ENCODE results near the gene SMTNL2.
A peak's percentile ranks its signal among the peaks of the same experiment; 100 is the strongest.
"Not testable (repeated sequence)": the region's sequence is repeated elsewhere in the genome, so short reads cannot be mapped to it uniquely, and the experiment has no call there.

SMTNL2 gene

GRCh38 chr17:4560421-4560820, 23.9 kb upstream of the SMTNL2 start, which contains the start of gene GGT6:
TSS of gene GGT6 (minus strand) at chr17:4560577. CDS start at chr17:4560521, 56 bp downstream.
- DNase-seq (ENCODE audit: low read depth in 2 of 2) = no peak

DNA sequence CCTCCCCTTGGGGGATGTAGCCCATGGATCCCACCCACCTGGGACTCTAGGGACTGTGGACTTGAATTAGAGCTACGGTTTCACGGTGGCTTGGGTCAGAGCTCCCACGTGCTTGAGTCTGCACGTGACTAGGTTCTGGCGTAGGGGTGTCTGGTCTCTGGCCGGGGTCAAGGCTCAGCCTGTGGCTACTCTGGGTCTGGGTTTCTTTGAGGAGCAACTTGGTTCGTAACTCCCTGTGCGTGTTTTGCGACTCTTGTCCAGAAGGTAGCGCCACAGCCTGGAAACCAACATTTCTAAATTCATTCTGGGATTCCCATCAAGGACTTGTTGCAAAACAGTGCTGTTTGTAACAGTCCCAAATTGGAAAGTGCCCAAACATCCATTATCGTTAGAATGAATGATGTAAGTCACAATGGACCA, 23.5 kb upstream of the SMTNL2 start:
- DNase-seq (ENCODE audit: low read depth in 2 of 2) = no peak

- no peak for DNase-seq (ENCODE audit: low read depth in 2 of 2)
Measured at GRCh38 chr17:4562015-4562969, 22.0 kb upstream of the SMTNL2 start.

- DNase-seq (ENCODE audit: low read depth in 2 of 2) = peak; percentile 38 to 39
Measured at GRCh38 chr17:4565209-4566141, 18.9 kb upstream of the SMTNL2 start.

DNA sequence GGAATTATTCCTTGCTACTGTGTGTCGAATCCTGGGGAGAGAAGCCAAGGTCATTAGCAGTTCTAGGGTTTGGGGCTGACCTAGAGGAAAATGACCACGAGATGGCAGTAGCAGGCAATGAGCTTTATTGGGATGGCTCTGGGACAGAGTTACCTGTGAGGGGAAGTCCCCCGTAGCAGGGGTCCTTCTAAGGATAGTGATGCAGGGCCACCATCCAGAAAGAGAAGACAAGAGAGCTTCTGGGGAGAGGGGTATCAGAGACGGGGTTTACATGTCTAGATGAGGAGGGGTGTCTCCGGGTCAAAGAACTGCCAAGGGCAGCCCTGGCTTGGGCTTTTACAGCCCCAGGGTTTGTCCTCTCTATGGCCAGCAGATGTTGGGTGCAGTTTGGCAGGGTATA, 17.5 kb upstream of the SMTNL2 start:
- peak in 1 of 2 donors; percentile 47 for DNase-seq (ENCODE audit: low read depth in 2 of 2)

- no peak for DNase-seq (ENCODE audit: low read depth in 2 of 2)
Measured at GRCh38 chr17:4569591-4569990, 14.7 kb upstream of the SMTNL2 start.

DNA sequence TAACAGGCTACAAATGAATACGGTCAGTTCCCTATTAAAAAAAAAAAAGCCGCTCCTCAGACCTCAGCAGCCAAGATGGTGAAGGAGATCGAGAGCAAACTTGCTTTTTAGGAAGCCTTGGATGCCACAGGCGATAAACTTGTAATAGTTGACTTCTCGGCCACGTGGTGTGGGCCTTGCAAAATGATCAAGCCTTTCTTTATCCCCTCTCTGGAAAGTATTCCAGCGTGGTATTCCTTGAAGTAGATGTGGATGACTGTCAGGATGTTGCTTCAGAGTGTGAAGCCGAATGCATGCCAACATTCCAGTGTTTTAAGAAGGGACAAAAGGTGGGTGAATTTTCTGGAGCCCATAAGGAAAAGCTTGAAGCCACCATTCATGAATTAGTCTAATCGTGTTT, 12.2 kb upstream of the SMTNL2 start:
- no peak for DNase-seq (ENCODE audit: low read depth in 2 of 2)

DNA sequence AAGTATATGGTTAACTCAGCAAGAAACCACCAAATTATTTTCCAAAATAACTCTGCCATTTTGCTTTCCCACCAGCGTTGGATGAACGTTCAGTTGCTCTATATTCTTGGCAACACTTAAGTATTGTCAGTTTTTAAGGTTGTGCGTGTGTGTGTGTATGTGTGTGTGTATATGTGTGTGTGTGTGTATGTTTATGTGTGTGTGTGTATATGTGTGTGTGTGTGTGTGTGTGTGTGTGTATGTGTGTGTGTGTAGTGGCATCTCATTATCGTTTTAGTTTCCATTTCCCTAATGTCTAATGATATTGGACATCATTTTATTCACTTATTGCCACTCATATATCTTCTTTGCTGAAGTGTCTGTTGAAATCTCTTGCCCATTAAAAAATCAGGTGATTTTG, 11.2 kb upstream of the SMTNL2 start:
- no peak for DNase-seq (ENCODE audit: low read depth in 2 of 2)

DNA sequence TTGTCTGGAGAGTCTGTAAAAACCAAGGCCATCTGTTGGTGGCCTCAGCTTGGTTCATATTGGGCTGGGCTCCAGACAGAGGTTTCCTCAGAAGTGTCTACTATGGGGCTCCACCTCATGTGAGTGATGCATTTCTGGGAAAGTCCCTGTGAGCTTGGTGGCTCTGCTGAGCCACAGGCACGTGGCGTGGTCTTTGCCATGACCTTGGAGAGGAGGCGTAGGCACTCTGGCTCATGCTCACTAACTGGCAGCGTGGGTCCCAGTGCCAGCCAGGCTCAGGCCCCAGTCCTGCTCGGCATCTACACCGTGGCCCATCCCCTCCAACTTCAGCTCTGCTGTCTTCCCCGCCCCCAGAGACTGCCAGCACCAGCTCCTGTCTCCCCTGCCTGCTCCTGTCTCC, 10.7 kb upstream of the SMTNL2 start:
- peak; percentile 69 to 73 for DNase-seq (ENCODE audit: low read depth in 2 of 2)

DNA sequence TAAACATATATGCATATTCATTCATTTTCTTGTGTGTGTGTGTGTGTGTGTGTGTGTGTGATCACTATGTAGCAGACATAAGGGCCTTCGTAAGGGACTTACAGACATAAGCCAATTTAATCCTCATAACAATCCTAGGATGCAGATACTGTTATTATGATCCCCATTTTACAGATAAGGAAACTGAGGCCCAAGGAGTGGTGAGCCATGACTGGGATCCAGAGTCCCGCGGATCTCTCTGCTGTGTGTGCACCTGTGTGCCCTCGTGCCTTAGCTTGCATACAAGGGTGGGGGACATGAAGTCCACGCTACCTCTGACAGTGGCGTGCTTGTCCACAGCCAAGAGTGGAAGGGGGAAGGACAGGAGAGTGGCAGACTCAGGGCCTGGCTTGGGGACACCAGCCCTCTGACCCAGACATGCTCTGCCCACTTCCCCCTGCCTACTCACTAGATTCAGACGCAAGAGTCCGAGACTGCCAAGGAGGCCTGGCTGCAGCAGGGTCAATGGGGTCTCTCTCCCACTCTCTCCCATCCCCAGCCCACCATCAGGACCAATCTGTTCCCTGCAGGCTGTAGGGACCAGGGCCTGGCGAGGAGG, 9.8 kb upstream of the SMTNL2 start:
- no peak for DNase-seq (ENCODE audit: low read depth in 2 of 2)

DNA sequence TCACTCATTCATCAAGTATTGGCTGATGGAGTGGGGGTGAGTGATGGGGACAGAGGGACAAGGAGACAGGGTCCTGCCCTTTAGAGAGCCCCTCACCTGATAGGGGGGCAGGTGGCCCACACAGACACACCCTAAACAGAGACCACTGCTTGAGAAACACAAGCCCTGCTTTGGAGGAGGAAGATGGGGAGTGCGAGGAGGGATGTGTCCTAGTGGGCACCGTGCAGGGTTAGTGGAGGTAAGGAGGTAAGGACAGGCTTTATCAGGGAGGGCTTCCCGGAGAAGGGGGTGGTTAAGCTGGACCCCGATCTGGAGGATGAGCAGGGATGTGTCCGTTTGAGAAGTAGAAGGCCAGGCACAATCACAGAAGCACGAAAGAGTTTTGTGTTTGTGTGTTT, 8.2 kb upstream of the SMTNL2 start:
- no peak for DNase-seq (ENCODE audit: low read depth in 2 of 2)

GRCh38 chr17:4576729-4577322, 7.5 kb upstream of the SMTNL2 start:
- no peak for DNase-seq (ENCODE audit: low read depth in 2 of 2)

DNA sequence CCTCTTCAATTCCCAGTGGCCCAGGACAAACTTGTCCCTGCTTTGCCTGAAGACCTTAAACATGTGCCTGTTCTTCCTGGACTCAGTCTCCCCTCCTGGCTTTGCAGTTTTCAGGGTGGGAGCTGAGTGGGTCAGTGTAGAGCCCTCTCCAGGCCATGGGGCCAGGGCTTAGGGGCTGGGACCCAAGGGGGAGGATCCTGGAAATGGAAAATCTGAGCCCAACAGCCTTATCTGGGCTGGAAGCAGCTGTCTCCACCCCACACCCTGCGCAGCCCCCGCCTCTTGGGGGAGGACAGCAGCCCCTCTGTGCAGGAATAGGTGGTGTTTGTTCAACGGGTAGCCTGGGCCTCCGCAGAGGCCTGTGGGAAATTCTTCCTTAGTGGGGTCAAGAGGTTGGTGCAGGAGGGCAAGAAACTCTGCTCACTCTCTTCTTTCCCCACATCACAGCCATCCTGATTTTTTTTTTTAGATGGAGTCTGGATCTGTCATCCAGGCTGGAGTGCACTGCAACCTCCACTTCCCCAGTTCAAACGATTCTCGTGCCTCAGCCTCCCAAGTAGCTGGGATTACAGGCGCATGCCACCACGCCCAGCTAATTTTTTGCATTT, 6.8 kb upstream of the SMTNL2 start:
- no peak for DNase-seq (ENCODE audit: low read depth in 2 of 2)

DNA sequence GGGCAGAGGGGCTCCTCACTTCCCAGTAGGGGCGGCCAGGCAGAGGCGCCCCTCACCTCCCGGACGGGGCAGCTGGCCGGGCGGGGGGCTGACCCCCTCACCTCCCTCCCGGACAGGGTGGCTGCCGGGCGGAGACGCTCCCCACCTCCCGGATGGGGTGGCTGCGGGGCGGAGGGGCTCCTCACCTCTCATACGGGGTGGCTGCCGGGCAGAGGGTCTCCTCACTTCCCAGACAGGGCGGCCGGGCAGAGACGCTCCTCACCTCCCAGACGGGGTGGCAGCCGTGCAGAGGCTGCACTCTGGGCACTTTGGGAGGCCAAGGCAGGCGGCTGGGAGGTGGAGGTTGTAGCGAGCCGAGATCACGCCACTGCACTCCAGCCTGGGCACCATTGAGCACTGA, 6.0 kb upstream of the SMTNL2 start:
- DNase-seq (ENCODE audit: low read depth in 2 of 2) = not testable (repeated sequence)

DNA sequence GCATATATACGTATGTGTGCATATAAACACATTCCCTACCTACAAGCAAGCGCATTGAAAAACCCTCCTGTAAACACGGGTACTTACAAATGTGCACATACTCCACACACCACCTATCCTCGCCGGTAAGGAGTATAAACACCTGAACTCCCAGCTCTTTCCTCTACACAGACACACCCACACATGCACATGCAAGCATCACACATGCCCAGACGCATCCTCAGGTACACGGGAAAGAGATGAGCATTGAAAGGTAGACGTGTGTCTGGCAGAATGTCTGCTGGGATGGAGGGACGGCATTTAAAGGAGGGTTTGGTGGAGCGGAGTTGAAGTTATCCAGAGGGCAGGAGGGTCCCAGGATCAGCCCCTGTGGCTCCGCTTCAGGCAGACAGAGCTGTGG, 4.7 kb upstream of the SMTNL2 start:
- DNase-seq (ENCODE audit: low read depth in 2 of 2) = no peak

DNA sequence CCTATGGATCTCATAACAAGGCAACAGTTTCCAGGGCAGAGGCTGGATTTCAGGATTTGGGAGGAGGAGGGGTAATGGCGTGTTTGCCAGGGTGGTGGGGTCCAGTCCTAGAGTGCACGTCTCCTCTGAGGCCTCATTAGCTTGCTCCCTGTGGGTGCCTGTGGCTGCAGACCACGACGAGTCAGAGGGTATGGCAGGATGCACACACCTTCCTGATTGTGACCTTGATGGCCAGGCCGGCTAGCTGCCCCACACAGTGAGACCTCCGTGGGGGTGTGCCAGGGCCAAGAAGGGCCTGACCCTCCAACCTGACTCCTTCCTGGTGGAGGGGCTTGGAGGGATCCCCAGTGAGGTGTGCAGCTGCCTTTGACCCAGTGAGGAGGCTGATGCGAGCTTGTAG, 4.0 kb upstream of the SMTNL2 start:
- DNase-seq (ENCODE audit: low read depth in 2 of 2) = no peak

DNA sequence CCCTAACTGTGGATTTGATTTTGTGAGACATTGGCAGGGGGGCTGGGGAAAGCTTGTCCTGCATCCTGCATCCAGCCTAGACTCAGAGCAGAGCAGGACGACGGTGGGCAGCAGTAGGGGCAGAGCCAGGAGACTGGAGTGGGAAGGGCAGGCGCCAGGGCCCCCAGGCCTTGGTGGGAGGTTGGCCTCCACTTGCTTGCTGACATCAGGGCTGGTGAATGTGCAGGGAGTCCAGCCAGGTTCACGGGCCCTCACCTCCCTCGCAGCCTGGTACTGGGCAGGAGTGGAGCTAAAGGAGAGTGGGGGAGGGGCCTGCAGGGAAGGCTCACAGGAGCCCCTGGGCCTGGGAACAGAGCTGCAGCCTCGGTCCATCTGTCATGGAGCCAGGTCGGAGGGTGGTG, 2.2 kb upstream of the SMTNL2 start:
- no peak for DNase-seq (ENCODE audit: low read depth in 2 of 2)

DNA sequence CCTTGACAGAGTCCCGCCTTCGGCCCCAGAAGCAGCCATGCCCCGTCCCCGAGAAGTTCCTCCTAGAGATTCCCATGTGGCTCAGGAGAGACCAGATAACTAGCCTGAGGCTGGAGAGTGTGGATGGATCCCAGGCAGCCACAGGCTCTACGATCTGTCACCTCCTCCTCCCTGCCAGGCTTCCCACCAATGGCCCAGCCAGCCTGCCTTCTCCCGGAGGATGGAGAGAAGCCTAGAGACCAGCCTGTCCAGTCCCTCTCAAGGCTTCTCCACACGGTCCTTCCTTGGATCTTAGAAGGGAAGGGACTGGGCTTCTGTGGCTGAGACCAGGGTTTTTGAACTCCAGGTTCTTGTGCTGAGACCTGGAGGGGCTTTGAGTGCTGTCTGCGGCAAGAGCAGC, 1.6 kb upstream of the SMTNL2 start:
- no peak for DNase-seq (ENCODE audit: low read depth in 2 of 2)

- DNase-seq (ENCODE audit: low read depth in 2 of 2) = no peak
Measured at GRCh38 chr17:4583206-4583605, 1.1 kb upstream of the SMTNL2 start.

GRCh38 chr17:4583782-4584100, 588 bp upstream of the SMTNL2 start:
- DNase-seq (ENCODE audit: low read depth in 2 of 2) = no peak

- DNase-seq (ENCODE audit: low read depth in 2 of 2) = no peak
Measured at GRCh38 chr17:4584917-4585637, 748 bp downstream of the SMTNL2 start.

All from stimulated activated CD4-positive, alpha-beta T cell treated with anti-CD3 and anti-CD28 coated beads, Interleukin-15, amount 100 ng/mL, for 48 hours (primary cell).